Activated CD8-positive, alpha-beta memory T cell treated with anti-CD3 and anti-CD28 coated beads for 48 hours (primary cell): Measurements from ENCODE around the gene LSP1.

Source experiments
- DNase-seq, 3 experiments: peaks; one replicate each; pipeline ENCODE4 v3.0.0-alpha.2; 2020; ENCODE audit warnings: low read depth in 2 of 3, low spot score in 2 of 3

LSP1 gene

DNA sequence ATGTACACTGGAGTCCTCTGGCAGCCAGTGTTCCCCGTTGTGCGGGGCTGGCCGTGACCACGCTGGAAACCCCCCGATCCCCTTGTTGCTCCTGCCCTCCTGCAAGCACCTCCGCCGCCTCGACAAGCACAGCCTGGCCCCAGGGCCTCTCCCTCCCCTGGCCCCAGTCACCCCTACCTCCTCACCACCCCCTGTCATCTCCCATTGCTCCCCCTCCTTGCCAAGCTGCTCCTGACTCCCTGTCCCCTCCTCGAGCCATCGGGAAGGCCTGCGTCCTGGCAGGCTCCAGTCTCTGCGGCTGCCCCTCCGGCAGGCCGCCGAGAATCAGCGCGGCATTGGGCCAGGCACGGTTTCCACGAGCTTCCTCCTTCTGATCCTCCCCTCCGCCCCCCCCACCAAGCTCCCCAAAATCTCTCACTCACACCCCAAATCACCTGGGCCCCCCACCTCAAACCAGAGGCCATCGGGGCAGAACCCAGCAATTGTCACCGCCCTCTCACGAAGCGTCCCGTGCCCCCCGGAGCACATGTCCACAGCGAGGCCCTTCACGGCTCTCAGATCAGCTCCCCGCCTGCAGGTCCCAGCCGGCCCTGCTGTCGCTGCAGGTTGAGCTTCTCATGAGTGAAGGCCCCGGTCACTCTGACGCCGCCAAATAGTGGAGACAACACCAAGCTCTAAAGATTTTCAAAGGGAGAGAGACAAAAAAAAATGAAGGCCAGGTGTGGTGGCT lies 5.7 kb upstream of the LSP1 start:
- DNase-seq, result no peak

DNA sequence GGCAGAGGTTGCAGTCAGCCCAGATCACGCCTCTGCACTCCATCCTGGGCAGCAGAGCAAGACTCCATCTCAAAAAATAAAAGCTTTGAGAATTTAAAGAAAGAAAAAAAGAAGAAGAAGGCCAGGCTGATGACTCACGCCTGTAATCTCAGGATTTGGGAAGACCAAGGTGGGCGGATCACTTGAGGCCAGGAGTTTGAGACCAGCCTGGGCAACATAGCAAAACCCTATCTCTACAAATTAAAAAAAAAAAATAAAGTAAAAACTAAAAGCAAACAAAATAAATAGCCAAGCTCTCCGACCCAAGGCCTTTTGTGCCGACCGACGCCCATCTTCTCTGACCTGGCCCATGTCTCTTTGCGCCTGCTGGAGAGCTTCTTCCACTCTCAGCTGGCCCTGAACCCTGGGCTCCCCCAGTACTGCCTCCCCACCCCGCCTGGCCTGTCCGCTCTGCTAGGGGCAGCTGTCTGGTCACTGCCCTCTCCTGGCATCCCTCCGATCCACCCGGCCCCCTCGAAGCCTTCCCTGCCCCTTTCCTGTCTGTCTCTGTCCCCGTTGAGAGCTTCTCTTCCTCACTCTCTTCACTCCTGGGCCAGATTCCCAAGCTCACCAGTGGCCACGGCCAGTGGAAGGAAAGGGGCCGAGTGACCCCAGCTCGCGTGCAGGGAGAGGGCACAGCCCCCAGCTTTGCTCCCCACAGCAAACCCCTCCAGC lies 4.8 kb upstream of the LSP1 start:
- no peak for DNase-seq

DNA sequence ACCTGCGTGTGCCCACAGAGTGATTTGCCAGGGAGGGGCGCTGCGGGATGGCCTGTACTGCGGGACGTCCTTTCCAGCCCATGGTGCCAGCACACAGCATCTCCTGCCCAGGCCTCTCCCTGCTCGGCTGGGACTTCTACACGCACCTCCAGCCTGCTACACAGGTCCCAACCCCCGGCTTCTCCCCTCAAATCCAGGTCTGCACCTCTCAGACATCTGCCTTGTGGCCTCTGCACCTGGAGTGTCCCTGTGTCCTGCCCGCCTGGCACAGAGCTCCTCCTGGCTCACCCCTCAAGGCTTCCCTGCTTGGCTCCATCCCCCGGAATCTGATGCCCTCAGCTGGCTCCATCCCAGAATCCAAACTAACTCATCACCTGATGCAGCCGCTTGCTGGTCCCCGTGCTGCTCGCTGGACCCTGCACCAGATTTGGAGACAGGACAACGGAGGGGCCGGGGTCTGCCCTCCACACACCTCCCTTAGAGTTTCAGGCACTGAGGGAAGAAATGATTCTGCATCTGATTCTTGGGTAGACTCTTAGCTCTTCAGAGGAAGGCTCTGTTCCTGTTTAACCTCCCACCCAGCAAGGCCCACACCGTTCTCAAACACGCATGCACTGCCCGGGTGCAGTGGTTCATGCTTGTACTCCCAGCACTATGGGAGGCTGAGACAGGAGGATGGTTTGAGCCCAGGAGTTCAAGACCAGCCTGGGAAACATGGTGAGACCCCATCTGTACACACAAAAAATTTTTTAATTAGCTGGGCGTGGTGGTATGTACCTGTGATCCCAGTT lies 4.0 kb upstream of the LSP1 start:
- no peak for DNase-seq

DNA sequence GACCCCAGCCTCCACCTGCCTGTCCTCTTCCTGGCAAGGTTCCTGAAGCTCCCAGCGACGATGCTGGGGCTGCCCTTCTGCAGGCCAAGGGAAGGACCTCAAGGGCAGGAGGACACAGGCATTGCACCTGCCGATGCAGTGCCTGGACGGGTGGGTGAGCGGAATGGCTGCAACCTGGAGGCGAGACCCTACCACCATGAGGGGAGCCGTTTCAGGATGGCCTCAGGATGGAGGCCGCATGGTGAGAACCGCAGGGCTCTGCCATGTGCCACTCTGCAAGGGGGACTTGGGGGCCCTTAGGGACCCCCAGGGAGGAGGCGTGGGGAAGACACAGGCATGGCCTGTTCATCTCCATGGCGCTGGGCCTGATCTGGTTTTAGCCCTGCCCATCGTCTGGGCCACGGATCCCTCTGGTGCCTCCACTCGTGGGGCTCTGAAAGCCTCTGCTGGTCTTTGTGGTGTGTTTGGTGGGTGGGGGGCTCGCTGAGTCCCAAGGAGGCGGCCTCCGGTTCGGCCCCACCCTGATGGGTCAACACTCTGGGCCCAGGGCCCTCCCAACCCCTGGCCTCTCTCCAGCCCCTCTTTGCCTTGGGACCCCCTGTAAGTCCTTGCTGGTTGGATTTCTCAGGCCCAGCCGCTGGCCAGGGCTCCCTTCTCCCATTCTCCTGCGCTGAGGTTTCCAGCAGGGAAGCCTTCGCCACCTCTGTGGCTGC lies 1.3 kb upstream of the LSP1 start:
- no peak for DNase-seq

DNA sequence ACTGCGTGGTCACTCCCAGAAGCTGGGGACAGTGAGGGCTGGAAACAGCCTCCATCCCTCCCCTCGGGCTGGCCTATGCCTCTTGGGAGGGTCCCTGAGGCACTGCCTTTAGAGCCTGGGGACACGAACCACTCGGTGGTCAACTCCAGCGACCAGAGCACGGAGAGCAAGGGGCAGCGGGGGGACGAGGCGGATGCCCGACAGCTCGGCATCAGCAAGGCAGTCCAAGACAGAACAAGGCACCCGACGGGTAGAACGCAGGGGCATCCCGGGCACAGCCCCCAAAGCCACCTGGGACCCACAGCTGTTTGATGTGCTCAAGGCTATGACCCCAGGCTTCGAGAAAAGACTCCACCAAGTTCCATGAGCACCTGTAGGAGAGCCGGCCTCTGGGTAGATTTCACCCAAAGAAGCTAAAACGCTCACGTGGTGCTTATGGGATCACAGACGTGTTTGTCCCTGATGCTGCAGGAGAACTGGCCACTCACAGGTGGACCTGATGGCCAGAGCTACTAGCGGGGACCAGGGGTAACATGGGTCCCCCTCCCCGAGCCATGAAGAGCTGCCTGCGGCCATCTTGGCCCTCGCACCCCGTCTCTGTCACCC lies 510 bp upstream of the LSP1 start:
- no peak for DNase-seq

DNA sequence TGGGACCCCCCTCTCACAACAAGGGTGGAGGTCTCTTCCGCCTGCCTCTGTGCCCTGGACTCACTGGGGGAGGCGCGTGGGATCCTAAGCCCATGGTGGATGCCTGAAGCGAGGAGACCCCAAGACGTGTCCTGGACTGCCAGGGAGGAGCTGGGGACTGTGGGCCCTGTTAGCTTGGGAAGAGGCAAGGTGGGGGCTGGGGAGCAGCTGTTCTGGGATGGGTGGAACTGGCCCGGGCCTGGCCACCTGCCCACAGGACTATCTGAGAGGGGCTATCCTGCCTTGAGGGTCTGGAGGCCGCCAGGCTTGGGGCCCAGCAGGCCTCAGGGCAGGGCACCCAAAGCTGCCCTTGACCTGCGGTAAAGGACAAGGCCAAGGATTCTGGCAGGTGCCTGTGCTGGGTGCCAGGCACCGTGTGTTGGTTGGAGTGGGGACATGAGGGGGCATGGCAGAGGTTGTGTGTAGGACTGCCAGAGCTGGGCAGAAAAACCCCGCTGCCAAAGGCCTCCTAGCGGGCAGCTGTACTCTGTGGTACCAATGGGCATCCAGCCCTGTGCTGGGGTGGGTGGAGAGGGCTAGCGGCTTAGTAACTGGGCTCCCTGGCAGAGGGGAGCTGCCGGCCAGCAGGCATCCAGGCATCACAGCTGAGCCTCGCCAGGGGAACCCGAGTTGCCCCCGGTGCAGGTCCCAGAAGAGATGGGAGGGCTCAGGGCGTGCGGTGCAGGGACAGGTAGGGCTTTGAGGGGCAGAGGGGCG lies 670 bp downstream of the LSP1 start:
- no peak for DNase-seq

DNA sequence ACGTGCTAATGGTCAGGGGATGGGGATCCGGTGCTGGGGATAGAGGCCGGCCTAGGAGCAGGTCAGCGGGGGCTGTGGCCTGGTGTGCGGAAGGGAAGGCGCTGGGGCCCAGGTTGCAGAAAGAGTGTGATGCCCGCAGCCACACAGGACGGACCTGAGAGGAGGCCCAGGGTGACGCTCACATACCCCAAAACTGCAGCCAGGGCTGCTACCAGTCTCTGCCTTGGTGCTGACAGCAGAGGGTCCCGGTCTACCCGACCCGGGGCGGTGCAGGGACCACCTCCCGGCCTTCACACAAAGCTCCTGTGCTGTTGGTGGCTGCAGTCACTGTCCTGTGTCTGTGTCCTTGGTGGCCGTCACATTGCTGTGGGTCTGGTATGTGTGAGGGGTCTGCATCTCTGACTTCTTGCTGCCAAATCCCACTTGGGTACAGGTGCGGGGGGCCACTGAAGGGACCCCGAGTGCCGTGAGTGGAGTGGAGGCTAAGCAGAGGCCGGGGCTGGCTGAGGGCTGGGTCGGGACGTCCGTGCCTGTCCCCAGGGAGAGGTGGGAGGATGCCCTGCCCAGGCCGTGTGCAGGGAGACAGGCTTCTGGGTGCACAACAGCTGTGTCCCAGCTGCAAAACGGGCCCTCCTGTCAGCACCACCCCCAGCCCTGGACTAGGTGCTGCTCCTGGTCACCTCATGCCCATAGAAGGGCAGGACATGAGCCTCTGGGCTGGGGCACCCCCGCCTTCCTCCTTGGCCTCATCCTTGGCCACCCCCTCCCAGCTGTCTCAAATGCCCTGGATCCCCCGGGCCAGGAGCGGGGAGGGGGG lies 1.5 kb downstream of the LSP1 start:
- no peak for DNase-seq

DNA sequence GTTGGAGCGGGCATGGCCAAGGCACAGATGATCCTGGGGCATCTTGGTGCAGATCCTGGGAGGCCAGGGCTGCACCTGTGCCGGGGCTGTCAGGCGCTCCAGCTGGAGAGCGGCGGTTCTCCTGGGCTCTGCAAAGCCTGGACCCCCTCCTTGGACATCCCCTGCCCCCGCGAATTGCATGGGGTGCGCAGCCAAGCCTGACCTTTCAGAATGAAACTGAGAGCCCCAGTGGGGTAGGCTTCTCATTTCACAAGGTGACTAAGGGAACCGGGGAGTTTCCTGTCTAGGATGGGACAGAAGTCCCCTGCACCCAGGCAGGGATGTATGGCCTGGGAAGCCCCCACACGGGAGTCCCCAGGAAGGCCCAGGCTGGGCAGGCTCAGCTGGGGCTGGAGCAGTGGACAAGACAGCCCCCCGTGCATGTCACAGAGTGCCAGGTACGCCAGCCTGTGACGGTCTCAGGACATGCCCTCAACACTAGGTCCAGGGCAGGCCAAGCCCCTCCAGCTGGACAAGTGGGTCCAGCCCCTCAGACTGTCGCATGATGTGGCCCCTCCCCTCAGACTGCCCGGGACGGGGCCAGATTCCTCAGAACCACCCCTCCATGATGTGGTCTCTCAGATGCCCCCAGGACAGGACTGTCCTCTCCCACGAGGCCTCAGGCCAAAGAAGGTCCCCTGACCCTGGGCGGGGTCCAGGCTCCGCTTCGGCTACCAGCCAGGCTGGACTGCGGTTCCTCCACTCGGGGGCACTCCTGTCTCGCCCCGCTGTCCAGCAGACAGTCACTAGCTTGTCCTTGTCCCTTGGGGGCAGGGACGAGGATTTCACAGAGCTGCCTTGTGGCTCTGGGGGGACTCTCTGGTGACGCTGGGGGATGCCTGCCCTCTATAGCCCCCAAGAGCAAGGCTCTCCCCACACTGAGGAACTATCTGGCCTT lies 2.3 kb downstream of the LSP1 start:
- peak in 1 of 3 experiments; percentile 54 for DNase-seq

DNA sequence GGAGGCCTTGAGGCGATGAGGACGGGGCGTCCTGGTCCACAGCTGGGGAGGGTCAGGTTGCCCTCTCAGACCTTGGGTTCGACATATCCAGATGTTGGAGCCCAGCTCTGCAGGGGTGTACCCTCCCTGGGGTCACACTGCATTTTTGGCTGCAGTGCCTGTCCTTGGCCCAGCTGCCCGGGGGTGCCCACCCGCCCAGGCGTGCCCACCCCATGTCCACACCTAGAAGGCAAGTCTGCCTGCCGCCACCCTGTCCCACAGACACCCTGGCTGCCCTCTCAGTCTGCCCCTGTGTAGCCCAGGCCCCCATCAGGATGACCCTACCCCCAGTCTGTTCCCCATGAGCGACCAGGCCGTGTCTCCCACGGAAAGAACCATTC lies 3.0 kb downstream of the LSP1 start:
- DNase-seq, result no peak

DNA sequence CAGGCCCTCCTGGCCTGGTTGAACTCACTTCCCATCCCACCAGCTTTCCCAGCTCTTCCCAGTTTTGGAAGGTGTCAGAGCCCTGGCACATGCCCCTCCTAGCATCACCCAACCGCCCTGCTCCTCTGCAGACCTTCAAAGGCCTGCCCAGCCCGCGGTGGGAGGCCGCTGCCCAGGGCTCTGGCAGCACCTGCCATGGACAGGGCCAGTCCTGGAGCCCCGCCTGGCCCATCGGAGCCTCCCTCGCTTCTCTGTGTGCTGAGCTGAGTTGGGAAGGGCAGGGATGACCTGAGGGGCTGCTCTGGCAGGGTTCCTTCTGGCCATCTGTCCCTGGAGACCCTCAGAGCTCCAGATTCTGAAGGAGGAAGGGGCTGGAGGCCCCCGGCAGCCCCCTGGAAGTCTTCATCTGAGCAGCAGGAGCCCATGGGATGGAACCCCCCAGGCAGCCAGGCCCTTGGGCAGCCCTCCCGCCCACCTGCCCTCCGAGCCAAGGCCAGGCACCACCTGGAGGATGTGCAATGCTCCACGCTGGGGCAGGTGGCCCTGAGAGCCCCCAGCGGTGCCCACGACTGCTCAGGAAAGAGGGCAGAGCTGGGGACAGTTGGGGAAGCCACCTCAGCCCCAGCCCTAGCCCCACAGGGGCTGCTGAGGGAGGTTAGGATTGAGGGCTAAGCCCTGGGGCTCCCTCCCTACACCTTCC lies 3.6 kb downstream of the LSP1 start:
- no peak for DNase-seq

DNA sequence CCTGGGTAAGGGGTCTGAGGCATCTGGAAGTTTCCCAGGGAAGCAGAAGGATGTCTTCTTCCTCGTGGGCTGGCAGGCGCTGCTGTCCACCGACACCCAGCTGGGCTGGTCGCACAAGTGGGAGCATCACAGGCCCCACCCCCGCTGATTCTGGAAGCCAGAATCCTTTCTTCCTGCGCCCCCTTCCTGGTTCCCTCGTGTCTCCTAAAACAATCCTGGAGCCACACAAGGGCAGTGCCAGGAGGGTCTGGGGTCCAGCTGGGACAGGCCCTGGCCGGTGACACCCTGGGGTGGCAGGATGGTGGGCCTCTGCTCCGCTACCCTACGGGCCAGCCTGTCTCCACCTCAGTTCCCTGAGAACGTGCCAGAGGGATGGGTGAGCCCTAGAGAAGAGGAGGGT lies 4.2 kb downstream of the LSP1 start:
- no peak for DNase-seq

DNA sequence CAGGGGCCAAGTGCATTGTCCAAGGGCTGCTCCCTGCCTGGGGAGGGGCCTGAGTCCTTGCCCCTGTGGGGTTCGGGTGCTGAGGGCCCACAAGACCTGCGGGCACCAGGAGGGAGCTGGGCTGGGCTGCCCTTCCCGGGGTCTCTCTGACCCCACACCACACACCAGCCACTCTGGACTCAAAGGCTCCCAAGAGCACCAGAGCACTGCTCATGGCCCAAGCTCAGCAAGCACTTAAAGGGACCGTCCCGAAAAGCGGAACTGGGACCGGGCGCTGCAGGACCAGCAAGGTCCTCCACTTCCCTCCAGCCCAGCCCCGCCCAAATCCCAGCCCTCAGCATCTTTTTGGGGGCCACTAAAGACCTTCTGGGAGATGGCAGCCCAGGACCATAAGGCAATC lies 5.3 kb downstream of the LSP1 start:
- DNase-seq, result no peak

DNA sequence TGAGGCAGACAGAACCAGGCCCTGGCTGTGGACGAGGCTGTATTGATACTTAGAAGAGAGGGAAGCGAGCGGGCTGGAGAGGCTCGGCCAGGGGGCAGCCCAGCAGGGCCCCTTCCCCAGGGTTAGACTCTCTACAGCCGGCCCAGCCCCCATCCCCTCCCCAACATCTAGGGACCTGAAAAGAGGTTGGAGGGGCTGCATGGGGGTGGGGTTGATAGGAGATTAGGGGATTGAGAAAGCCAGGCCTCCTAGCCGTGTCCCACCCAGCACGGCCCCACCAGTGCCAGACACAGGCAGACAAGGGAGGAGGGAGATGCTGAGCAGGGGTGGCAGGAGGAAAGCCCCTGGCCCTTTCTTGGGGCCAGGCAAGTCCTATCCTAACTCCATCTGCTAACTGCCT lies 5.7 kb downstream of the LSP1 start:
- DNase-seq, result no peak

DNA sequence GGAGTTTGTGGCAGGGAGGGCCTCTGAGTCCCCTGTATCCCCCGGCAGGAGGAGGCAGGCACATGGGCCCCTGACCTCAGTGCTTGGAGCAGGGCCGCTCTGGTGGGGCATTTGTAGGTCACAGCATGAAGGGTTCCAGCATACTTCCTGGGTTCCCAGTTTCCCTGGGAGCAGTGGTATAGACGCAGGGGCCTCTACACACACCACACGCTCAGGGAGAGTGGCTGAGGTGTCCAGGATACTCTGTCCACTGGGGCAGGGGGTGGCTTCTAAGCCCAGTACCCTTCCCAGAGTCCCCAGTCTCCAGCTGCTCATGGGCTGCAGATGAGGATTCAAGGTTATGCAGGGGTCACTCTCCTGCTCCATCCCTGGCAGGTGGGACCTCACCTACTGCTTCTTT lies 6.1 kb downstream of the LSP1 start:
- DNase-seq, result no peak

DNA sequence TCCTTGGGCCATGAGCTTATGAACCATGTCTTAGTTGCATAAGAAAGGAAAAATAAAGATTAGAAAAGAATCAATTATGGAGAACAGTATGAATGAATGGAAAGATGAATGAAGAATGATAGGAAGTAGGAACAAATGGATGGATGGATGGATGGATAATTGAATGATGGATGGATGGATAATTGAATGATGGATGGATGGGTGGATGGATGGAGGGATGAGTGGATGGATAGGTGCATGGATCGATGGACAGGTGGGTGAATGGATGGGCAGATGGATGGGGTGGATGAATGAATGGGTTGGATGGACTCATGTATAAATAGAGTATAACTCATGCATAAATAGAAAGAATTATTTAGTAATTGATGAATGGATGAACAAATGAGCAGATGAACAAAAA lies 7.2 kb downstream of the LSP1 start:
- DNase-seq, result no peak

DNA sequence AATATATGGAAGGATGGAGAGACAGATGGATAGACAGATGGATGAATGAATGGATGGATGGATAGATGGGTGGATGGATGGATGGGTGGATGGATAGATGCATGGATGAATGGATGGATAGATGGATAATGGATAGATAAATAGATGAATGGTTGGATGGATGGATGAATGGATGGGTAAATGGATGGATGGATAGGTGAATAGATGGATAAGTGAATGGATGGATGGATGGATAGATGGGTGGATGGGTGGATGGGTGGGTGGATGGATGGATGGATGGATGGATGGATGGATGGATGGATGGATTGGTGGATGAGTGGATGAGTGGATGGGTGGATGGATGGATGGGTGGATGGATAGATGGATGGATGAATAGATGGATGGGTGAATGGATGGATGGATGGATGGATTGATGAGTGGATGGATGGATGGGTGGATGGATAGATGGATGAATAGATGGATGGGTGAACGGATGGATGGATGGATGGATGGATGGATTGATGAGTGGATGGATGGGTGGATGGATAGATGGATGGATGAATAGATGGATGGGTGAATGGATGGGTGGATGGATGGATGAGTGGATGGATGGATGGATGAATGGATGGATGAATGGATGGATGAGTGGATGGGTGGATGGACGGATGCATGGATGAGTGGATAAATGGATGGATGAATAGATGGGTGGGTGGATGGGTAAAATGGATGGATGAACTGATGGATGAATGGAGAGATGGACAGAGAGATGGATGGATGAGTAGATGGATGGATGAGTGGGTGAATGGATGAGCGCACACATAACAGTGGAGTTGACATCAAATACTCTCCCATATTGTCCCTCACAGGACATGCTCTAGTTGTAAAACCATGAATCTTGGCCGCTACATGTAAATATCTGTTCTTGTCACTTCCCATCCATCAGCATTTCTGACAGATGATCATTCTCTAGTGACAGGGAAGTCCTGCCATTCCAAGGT lies 8.8 kb downstream of the LSP1 start:
- no peak for DNase-seq
